IMR-90 (cell line): Measurements from ENCODE around the gene SHISAL1. TPM values are rescaled to one million over a fixed set of nuclear protein-coding genes. Genes with fewer than 3 reads are reported as not detected.

Source experiments
- ATAC-seq: fragments of 200-7000 bp; cut with Tn5 transposase; 2 replicates; pipeline ENCODE4 v1.9.1; 2020; ENCODE audit warnings: low read depth, mild to moderate bottlenecking, moderate library complexity
- BruUV-seq: library from RNA; stranded (reverse); fragments of 400-500 nt; replicated peaks from 2 replicates; lab custom pipeline; 2021; lab: Mats Ljungman, UMichigan
- CTCF ChIA-PET: fragments of 300-600 bp; formaldehyde crosslinking; extraction: SDS; loops from one replicate; lab custom pipeline; 2021; ENCODE audit warnings: antibody characterized with exemption; lab: Yijun Ruan, JAX
- POLR2A ChIA-PET: fragments of 300-600 bp; sonication (Branson Sonifier 250); formaldehyde crosslinking; loops from one replicate; lab custom pipeline; 2022; ENCODE audit warnings: antibody characterized with exemption; ENCODE audit not compliant: unreplicated experiment; lab: Charles Lee
- DNase-seq: peaks from one replicate; pipeline ENCODE4 v3.0.0; 2013
- H2AFZ ChIP-seq: replicated peaks from 2 replicates; pipeline ENCODE3; 2013; ENCODE audit warnings: low read length, mild to moderate bottlenecking; ENCODE audit not compliant: poor library complexity
- H2AK5ac ChIP-seq: 2 replicates; pipeline ENCODE4 v1.6.1; 2013; ENCODE audit warnings: low read depth, low read length, inconsistent platforms
- H2AK9ac ChIP-seq: replicated peaks from 2 replicates; pipeline ENCODE3; 2013; ENCODE audit warnings: mild to moderate bottlenecking, low read depth, low read length, moderate library complexity; ENCODE audit not compliant: poor library complexity
- H2BK120ac ChIP-seq: 2 replicates; pipeline ENCODE4 v1.6.1; 2013; ENCODE audit warnings: low read depth, low read length, inconsistent platforms
- H2BK15ac ChIP-seq: 3 replicates; pipeline ENCODE4 v1.6.1; 2013; ENCODE audit warnings: low read depth, low read length, inconsistent platforms
- H2BK20ac ChIP-seq: 2 replicates; pipeline ENCODE4 v1.6.1; 2013; ENCODE audit warnings: low read depth, mild to moderate bottlenecking, inconsistent platforms, low read length, moderate library complexity
- H2BK5ac ChIP-seq: 2 replicates; pipeline ENCODE4 v1.6.1; 2013; ENCODE audit warnings: mild to moderate bottlenecking, low read depth, low read length, inconsistent platforms; ENCODE audit not compliant: poor library complexity, severe bottlenecking
- H3K14ac ChIP-seq: replicated peaks from 2 replicates; pipeline ENCODE4 v1.6.1; 2013; ENCODE audit warnings: low read depth, low read length, inconsistent platforms
- H3K18ac ChIP-seq: 2 replicates; pipeline ENCODE4 v1.6.1; 2013; ENCODE audit warnings: low read depth, low read length, control low read depth
- H3K23ac ChIP-seq: 2 replicates; pipeline ENCODE4 v1.6.1; 2013; ENCODE audit warnings: low read depth, low read length, inconsistent platforms
- H3K27ac ChIP-seq: 2 replicates; pipeline ENCODE4 v1.5.1; 2013; ENCODE audit warnings: mild to moderate bottlenecking, control low read depth, low read length; ENCODE audit not compliant: insufficient read depth
- H3K27me3 ChIP-seq: 2 replicates; pipeline ENCODE4 v1.6.1; 2013; ENCODE audit warnings: low read length; ENCODE audit not compliant: control insufficient read depth, insufficient read depth
- H3K36me3 ChIP-seq: 2 replicates; pipeline ENCODE4 v1.6.1; 2013; ENCODE audit warnings: low read length, mixed read lengths; ENCODE audit not compliant: control insufficient read depth, insufficient read depth
- H3K4ac ChIP-seq: 2 replicates; pipeline ENCODE4 v1.6.1; 2013; ENCODE audit warnings: low read depth, low read length, inconsistent platforms
- H3K4me1 ChIP-seq: 2 replicates; pipeline ENCODE4 v1.6.1; 2013; ENCODE audit warnings: low read length, mixed read lengths; ENCODE audit not compliant: control insufficient read depth, insufficient read depth
- H3K4me2 ChIP-seq: 2 replicates; pipeline ENCODE4 v1.6.1; 2013; ENCODE audit warnings: low read depth, mild to moderate bottlenecking, control low read depth, low read length, moderate library complexity
- H3K4me3 ChIP-seq: 2 replicates; pipeline ENCODE4 v1.5.1; 2013; ENCODE audit warnings: low read depth, mild to moderate bottlenecking, control low read depth, low read length, moderate library complexity; ENCODE audit not compliant: insufficient read depth
- H3K56ac ChIP-seq: 2 replicates; pipeline ENCODE4 v1.6.1; 2013; ENCODE audit warnings: low read length, inconsistent platforms; ENCODE audit not compliant: insufficient read depth; ENCODE audit errors: extremely low read depth
- H3K79me1 ChIP-seq, 2 experiments: 2 replicates each; pipeline ENCODE4 v1.6.1; 2013; ENCODE audit warnings: low read length in 2 of 2, inconsistent platforms in 1 of 2, low read depth in 1 of 2
- H3K9ac ChIP-seq: 2 replicates; pipeline ENCODE4 v1.6.1; 2013; ENCODE audit warnings: low read depth, low read length, control low read depth
- H3K9me1 ChIP-seq: 2 replicates; pipeline ENCODE4 v1.6.1; 2013; ENCODE audit warnings: low read length, inconsistent platforms; ENCODE audit not compliant: insufficient read depth
- H3K9me3 ChIP-seq: 2 replicates; pipeline ENCODE4 v1.6.1; 2013; ENCODE audit warnings: low read length; ENCODE audit not compliant: control insufficient read depth, insufficient read depth
- H4K20me1 ChIP-seq: 2 replicates; pipeline ENCODE4 v1.6.1; 2013; ENCODE audit warnings: low read length, inconsistent platforms; ENCODE audit not compliant: insufficient read depth
- H4K5ac ChIP-seq: 2 replicates; pipeline ENCODE4 v1.6.1; 2013; ENCODE audit warnings: mild to moderate bottlenecking, low read depth, low read length, control low read depth
- H4K8ac ChIP-seq, 2 experiments: 2 replicates each; pipeline ENCODE4 v1.6.1; 2013; ENCODE audit warnings: low read depth in 2 of 2, low read length in 2 of 2, control low read depth in 1 of 2, inconsistent platforms in 1 of 2
- H4K91ac ChIP-seq: 2 replicates; pipeline ENCODE4 v1.6.1; 2013; ENCODE audit warnings: low read depth, low read length, inconsistent platforms; ENCODE audit not compliant: insufficient read depth
- BHLHE40 ChIP-seq: fragments of 150-350 bp; IDR thresholded peaks from 2 replicates; pipeline ENCODE4 v1.6.1; 2016; ENCODE audit warnings: mild to moderate bottlenecking, low read depth, low read length
- CEBPB ChIP-seq: IDR thresholded peaks from 2 replicates; pipeline ENCODE4 v1.6.1; 2012; ENCODE audit warnings: low read depth, low read length, improper control_type of control experiment
- FOS ChIP-seq: fragments of 150-350 bp; IDR thresholded peaks from 2 replicates; pipeline ENCODE4 v1.6.1; 2016; ENCODE audit warnings: low read depth, low read length
- NFE2L2 ChIP-seq: fragments of 150-350 bp; IDR thresholded peaks from 2 replicates; pipeline ENCODE4 v1.6.1; 2016; ENCODE audit warnings: low read depth, mild to moderate bottlenecking, low read length
- POLR2A ChIP-seq: IDR thresholded peaks from 2 replicates; pipeline ENCODE4 v1.6.1; 2012; ENCODE audit warnings: mild to moderate bottlenecking, low read depth, low read length
- RAD21 ChIP-seq: IDR thresholded peaks from 2 replicates; pipeline ENCODE4 v1.6.1; 2012; ENCODE audit warnings: low read length, improper control_type of control experiment
- RCOR1 ChIP-seq: IDR thresholded peaks from 2 replicates; pipeline ENCODE4 v1.6.1; 2012; ENCODE audit warnings: mild to moderate bottlenecking, low read length, improper control_type of control experiment; ENCODE audit not compliant: insufficient replicate concordance
- WGBS, 2 experiments: methylation state at CpG; one replicate each; pipeline versions ENCODE4 v1.1.5 to v1.1.7; 2013; ENCODE audit warnings: missing lambda C conversion rate in 2 of 2; ENCODE audit not compliant: insufficient read length in 1 of 2; ENCODE audit errors: extremely low coverage in 2 of 2; 5-methylcytosine and 5-hydroxymethylcytosine counted together
- dilution Hi-C: fragments of 300-500 bp; cut with HindIII; formaldehyde crosslinking; loops from one replicate; pipeline ENCODE4 v1.14.3; 2018; ENCODE audit warnings: low sequenced_read_pairs; ENCODE audit not compliant: unreplicated experiment
- in situ Hi-C: fragments of 300-500 bp; cut with MboI; formaldehyde crosslinking; loops from 3 replicates; pipeline ENCODE4 v1.14.3; 2019; ENCODE audit warnings: low sequenced_read_pairs, inconsistent platforms, mixed read lengths
- intact Hi-C: fragments of 100-400 bp; cut with micrococcal nuclease; formaldehyde crosslinking; loops from 2 replicates; pipeline ENCODE4 v1.10.0; 2022
- polyA plus RNA-seq, 3 experiments: library from polyadenylated mRNA; depleted of rRNA; stranded (reverse); fragments of >200 nt; gene quantifications; 2 replicates each; pipeline ENCODE4 v1.2.3, GENCODE V29; 2012; ENCODE audit warnings: low replicate concordance in 1 of 3
- total RNA-seq: library from RNA; depleted of rRNA; stranded (reverse); fragments of >200 nt; gene quantifications from 2 replicates; pipeline ENCODE4 v1.2.3, GENCODE V29; 2012
- TF ChIP-seq, protein P1 (sequence below): conservative IDR thresholded peaks from 2 replicates; pipeline ENCODE4 v1.5.1; 2012; ENCODE audit warnings: mild to moderate bottlenecking, low read depth, low read length, improper control_type of control experiment

SHISAL1 gene
- total and polyA plus RNA-seq, 2 of the 4 experiments (the other 2 are of a cell fraction) = 1.0 to 1.4 TPM

DNA sequence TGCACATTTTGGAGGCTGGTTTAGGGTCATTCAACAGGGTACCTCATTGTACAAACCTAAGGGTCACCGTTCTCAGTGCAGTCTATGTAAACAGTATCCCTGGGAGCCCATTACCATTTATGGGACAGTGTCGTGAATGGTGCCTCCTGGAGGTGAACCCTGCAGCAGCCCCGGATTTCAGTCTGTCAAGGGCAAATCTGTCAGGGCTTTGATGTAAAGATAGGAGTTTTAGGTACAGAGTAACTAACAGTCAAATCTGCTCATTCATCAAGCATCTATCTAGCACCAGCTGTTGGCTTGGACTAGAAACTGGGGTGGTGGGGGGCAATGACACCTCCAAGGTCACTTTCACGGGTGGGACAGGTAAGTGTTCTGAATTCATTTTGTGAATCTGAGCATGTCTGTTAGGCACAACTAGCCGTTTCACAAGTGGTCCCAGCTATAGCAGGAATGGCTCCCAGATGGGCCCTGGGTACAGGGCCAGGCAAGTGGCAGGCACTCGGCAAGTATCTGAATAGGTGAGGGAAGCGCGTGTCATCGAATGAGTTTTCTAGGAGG lies 68.4 kb downstream of the SHISAL1 start:
- no peak for DNase-seq
- H3K56ac ChIP-seq = no peak overlapping the region
- no peak overlapping the region for H3K27ac ChIP-seq
- H4K91ac ChIP-seq = no peak overlapping the region
- no peak overlapping the region for H2AFZ ChIP-seq
- H2BK15ac ChIP-seq = no peak overlapping the region
- H3K14ac ChIP-seq = no peak overlapping the region
- no peak for ATAC-seq
- no peaks in the 10 kb centered on the region for H4K20me1 ChIP-seq
- no peak overlapping the region for H3K4me2 ChIP-seq
- WGBS, 2 experiments = 81% methylated on average over 6 of the region's 9 CpGs; no CpG with 5 or more reads in 1 of the 2 experiments
- no peak overlapping the region for H3K9ac ChIP-seq
- dilution Hi-C loops = no loop called here
- H3K18ac ChIP-seq = no peak overlapping the region
- no peaks in the 10 kb centered on the region for H3K9me1 ChIP-seq
- POLR2A ChIA-PET = no interaction called here
- BruUV-seq = TSS peak; percentile 21
- TF ChIP-seq POLR2A (no peak), NFE2L2 (no peak), BHLHE40 (no peak), RCOR1 (no peak), FOS (no peak), RAD21 (no peak), CEBPB (no peak)
- TF ChIP-seq, protein P1, sequence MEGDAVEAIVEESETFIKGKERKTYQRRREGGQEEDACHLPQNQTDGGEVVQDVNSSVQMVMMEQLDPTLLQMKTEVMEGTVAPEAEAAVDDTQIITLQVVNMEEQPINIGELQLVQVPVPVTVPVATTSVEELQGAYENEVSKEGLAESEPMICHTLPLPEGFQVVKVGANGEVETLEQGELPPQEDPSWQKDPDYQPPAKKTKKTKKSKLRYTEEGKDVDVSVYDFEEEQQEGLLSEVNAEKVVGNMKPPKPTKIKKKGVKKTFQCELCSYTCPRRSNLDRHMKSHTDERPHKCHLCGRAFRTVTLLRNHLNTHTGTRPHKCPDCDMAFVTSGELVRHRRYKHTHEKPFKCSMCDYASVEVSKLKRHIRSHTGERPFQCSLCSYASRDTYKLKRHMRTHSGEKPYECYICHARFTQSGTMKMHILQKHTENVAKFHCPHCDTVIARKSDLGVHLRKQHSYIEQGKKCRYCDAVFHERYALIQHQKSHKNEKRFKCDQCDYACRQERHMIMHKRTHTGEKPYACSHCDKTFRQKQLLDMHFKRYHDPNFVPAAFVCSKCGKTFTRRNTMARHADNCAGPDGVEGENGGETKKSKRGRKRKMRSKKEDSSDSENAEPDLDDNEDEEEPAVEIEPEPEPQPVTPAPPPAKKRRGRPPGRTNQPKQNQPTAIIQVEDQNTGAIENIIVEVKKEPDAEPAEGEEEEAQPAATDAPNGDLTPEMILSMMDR = no peak
- no peak overlapping the region for H2AK5ac ChIP-seq
- H3K4me3 ChIP-seq = no peak overlapping the region
- no peak overlapping the region for H2BK5ac ChIP-seq
- H3K27me3 ChIP-seq = no peaks in the 10 kb centered on the region; the same call in none of the 2 replicates
- no peak overlapping the region for H4K8ac ChIP-seq
- H3K4me1 ChIP-seq = no peaks in the 10 kb centered on the region
- H4K5ac ChIP-seq = no peak overlapping the region
- no peaks in the 10 kb centered on the region for H3K79me1 ChIP-seq
- H2AK9ac ChIP-seq = no peak overlapping the region
- H3K9me3 ChIP-seq = peaks cover under 1% of the 10 kb centered on the region; the same call in 1 of the 2 replicates
- no peak overlapping the region for H3K23ac ChIP-seq
- intact Hi-C loops = no loop called here
- no peak overlapping the region for H3K4ac ChIP-seq
- CTCF ChIA-PET = no interaction called here
- no peak overlapping the region for H2BK120ac ChIP-seq
- H2BK20ac ChIP-seq = no peak overlapping the region
- in situ Hi-C loops = no loop called here
- peaks cover 2% of the 10 kb centered on the region; the same call in 1 of the 2 replicates for H3K36me3 ChIP-seq
